A549 (cell line): ENCODE results near the gene TMEM191C. TPM values are rescaled to one million over a fixed set of nuclear protein-coding genes. Genes with fewer than 3 reads are reported as not detected.

ENCODE experiments used
- ATAC-seq, 2 experiments: fragments of 200-7000 bp in 1 of 2; fragments of >200 bp in 1 of 2; cut with Nextera tagmentation in 1 of 2; cut with Tn5 transposase in 1 of 2; 3 replicates each; pipeline versions ENCODE4 v1.8.0 to v1.9.1; 2018 to 2020; ENCODE audit warnings: mild to moderate bottlenecking in 1 of 2, moderate library complexity in 1 of 2
- CTCF ChIA-PET: fragments of 300-600 bp; sonication (Branson Sonifier 250); formaldehyde crosslinking; extraction: SDS; loops from one replicate; lab custom pipeline; 2021; ENCODE audit warnings: antibody characterized with exemption, inconsistent platforms; lab: Yijun Ruan, JAX
- POLR2A ChIA-PET: fragments of 350-600 bp; formaldehyde crosslinking; extraction: SDS; loops from one replicate; lab custom pipeline; 2021; ENCODE audit warnings: antibody characterized with exemption, inconsistent platforms; lab: Yijun Ruan, JAX
- DNase-seq, 2 experiments: peaks; one replicate each; pipeline versions ENCODE4 v3.0.0 to v3.0.0-alpha.2; 2011 to 2016; ENCODE audit warnings: low read depth in 1 of 2, low spot score in 1 of 2
- FAIRE-seq: peaks from 2 replicates; lab custom pipeline; 2011; peaks lifted over from hg19 to GRCh38; lab: Jason Lieb, UNC
- H3K27ac ChIP-seq, 2 experiments: fragments of >200 bp; sonication (Bioruptor Twin); formaldehyde crosslinking; 3 replicates each; pipeline ENCODE4 v1.5.1; 2016 to 2017
- H3K4me1 ChIP-seq: fragments of >200 bp; sonication (Bioruptor Twin); formaldehyde crosslinking; 3 replicates; pipeline ENCODE4 v1.6.1; 2016
- H3K4me2 ChIP-seq: fragments of >200 bp; sonication (Bioruptor Twin); formaldehyde crosslinking; 3 replicates; pipeline ENCODE4 v1.6.1; 2016
- H3K4me3 ChIP-seq: fragments of >200 bp; sonication (Bioruptor Twin); formaldehyde crosslinking; 3 replicates; pipeline ENCODE4 v1.5.1; 2016
- H3K9me3 ChIP-seq: fragments of >200 bp; sonication (Bioruptor Twin); formaldehyde crosslinking; 3 replicates; pipeline ENCODE4 v1.6.1; 2016
- ATOH8 ChIP-seq: fragments of 250-450 bp; sonication (Bioruptor Pico); IDR thresholded peaks from 2 replicates; pipeline ENCODE4 v1.5.0; 2020; ENCODE audit warnings: low read depth, mild to moderate bottlenecking, moderate library complexity
- BHLHE40 ChIP-seq: IDR thresholded peaks from 2 replicates; pipeline ENCODE4 v1.6.1; 2012; ENCODE audit warnings: low read depth, low read length, inconsistent platforms
- CEBPB ChIP-seq, 2 experiments: fragments of >200 bp in 1 of 2; sonication (Bioruptor Twin) in 1 of 2; formaldehyde crosslinking in 1 of 2; IDR thresholded peaks; 2 replicates each; pipeline ENCODE4 v1.6.1; 2012 to 2016
- E2F6 ChIP-seq: IDR thresholded peaks from 2 replicates; pipeline ENCODE4 v1.6.1; 2012; ENCODE audit warnings: low read depth, borderline replicate concordance
- HES2 ChIP-seq: fragments of >200 bp; sonication (Bioruptor Twin); formaldehyde crosslinking; IDR thresholded peaks from 2 replicates; pipeline ENCODE4 v1.6.1; 2016
- HOXB5 ChIP-seq: fragments of 250-450 bp; sonication (Bioruptor Pico); IDR thresholded peaks from 2 replicates; pipeline ENCODE4 v1.5.0; 2020; ENCODE audit warnings: mild to moderate bottlenecking, moderate library complexity
- KDM5A ChIP-seq: fragments of 200-600 bp; sonication (generic); IDR thresholded peaks from 2 replicates; pipeline ENCODE4 v1.6.1; 2016; ENCODE audit warnings: antibody characterized with exemption, mild to moderate bottlenecking
- MAFK ChIP-seq: fragments of 450-650 bp; IDR thresholded peaks from 2 replicates; pipeline ENCODE4 v1.6.1; 2014; ENCODE audit not compliant: partially characterized antibody
- MYC ChIP-seq: IDR thresholded peaks from 2 replicates; pipeline ENCODE4 v1.6.1; 2012; ENCODE audit warnings: mild to moderate bottlenecking, inconsistent platforms, low read length, improper control_type of control experiment, borderline replicate concordance
- NFE2L2 ChIP-seq: fragments of 150-350 bp; conservative IDR thresholded peaks from 2 replicates; pipeline ENCODE4 v1.6.1; 2014; ENCODE audit warnings: low read length
- PHF8 ChIP-seq: fragments of 200-600 bp; sonication (generic); IDR thresholded peaks from 2 replicates; pipeline ENCODE4 v1.6.1; 2016; ENCODE audit warnings: low read depth, mild to moderate bottlenecking, antibody characterized with exemption, moderate library complexity, borderline replicate concordance
- RAD21 ChIP-seq, 2 experiments: fragments of >200 bp in 1 of 2; sonication (Bioruptor Twin) in 1 of 2; formaldehyde crosslinking in 1 of 2; IDR thresholded peaks in 1 of 2; conservative IDR thresholded peaks in 1 of 2; 2 replicates in 1 of 2; 3 replicates in 1 of 2; pipeline ENCODE4 v1.6.1; 2012 to 2018; ENCODE audit warnings: inconsistent platforms in 1 of 2
- REST ChIP-seq: fragments of 200-600 bp; sonication (generic); IDR thresholded peaks from 2 replicates; pipeline ENCODE4 v1.6.1; 2016; ENCODE audit warnings: antibody characterized with exemption, mild to moderate bottlenecking, moderate library complexity
- SREBF2 ChIP-seq: fragments of 450-650 bp; IDR thresholded peaks from 2 replicates; pipeline ENCODE4 v1.6.1; 2014; ENCODE audit warnings: mild to moderate bottlenecking, moderate library complexity
- TP53 ChIP-seq: fragments of 250-450 bp; sonication (Bioruptor Pico); IDR thresholded peaks from 2 replicates; pipeline ENCODE4 v1.5.0; 2021; ENCODE audit warnings: mild to moderate bottlenecking, moderate library complexity
- USF2 ChIP-seq: fragments of 450-650 bp; IDR thresholded peaks from 2 replicates; pipeline ENCODE4 v1.6.1; 2014; ENCODE audit warnings: antibody characterized with exemption
- ZC3H11A ChIP-seq: fragments of 450-650 bp; IDR thresholded peaks from 2 replicates; pipeline ENCODE4 v1.6.1; 2014; ENCODE audit warnings: antibody characterized with exemption, mild to moderate bottlenecking
- ZFP36 ChIP-seq: fragments of 450-650 bp; IDR thresholded peaks from 2 replicates; pipeline ENCODE4 v1.6.1; 2014; ENCODE audit warnings: borderline replicate concordance; ENCODE audit not compliant: partially characterized antibody
- ZNF302 ChIP-seq: fragments of 250-450 bp; sonication (Bioruptor Pico); IDR thresholded peaks from 2 replicates; pipeline ENCODE4 v1.9.0; 2021; ENCODE audit warnings: inconsistent platforms, mild to moderate bottlenecking, moderate library complexity
- ZSCAN20 ChIP-seq: fragments of 250-450 bp; sonication (Bioruptor Pico); IDR thresholded peaks from 2 replicates; pipeline ENCODE4 v1.8.0; 2022; ENCODE audit warnings: mild to moderate bottlenecking, moderate library complexity
- WGBS: methylation state at CpG from one replicate; pipeline ENCODE4 v1.1.6; 2017; ENCODE audit errors: missing lambda C conversion rate; 5-methylcytosine and 5-hydroxymethylcytosine counted together
- polyA plus RNA-seq, 4 experiments: library from polyadenylated mRNA; depleted of rRNA in 3 of 4; stranded (reverse); fragments of >200 nt; fragmentation: RNase III in 1 of 4; extraction: RNeasy Plus Mini Kit Qiagen cat#74134 plus additional on column Dnase treatment in 1 of 4; gene quantifications; 2 replicates in 3 of 4; 3 replicates in 1 of 4; pipeline ENCODE4 v1.2.3, GENCODE V29; 2011 to 2017

TMEM191C gene
- polyA plus RNA-seq, 2 of the 4 experiments (the other 2 are of a cell fraction): 0.57 to 0.58 TPM

- ATAC-seq: no peak
- no peak for TF ChIP-seq ZSCAN20 (CRISPR knock-in tag)
- no peak for TF ChIP-seq HES2
- no peak for TF ChIP-seq ZFP36
- TF ChIP-seq NFE2L2: no peak
- TF ChIP-seq ZNF302 (CRISPR knock-in tag): no peak
- TF ChIP-seq SREBF2: no peak
- no peak for TF ChIP-seq ATOH8 (CRISPR knock-in tag)
- no peak for TF ChIP-seq TP53 (CRISPR knock-in tag)
- TF ChIP-seq MAFK: no peak
- TF ChIP-seq CEBPB (IDR thresholded peaks at IDR 0.05): no peak
- no peak for TF ChIP-seq KDM5A
- no peak for TF ChIP-seq PHF8
- TF ChIP-seq HOXB5: no peak
- TF ChIP-seq REST: no peak
- TF ChIP-seq, all 56 proteins: peak for 0
- no peak overlapping the region for H3K4me2 ChIP-seq
- WGBS: 89% methylated on average over 10 of the region's 23 CpGs
- POLR2A ChIA-PET: no interaction called here
- no peak overlapping the region for H3K4me3 ChIP-seq
- FAIRE-seq (no peak), DNase-seq (no peak)
- H3K9me3 ChIP-seq: no peaks in the 10 kb centered on the region
- H3K27ac ChIP-seq: no peak overlapping the region
- CTCF ChIA-PET: no interaction called here
- H3K4me1 ChIP-seq: no peaks in the 10 kb centered on the region
Observed at GRCh38 chr22:21449531-21450319, 17.5 kb upstream of the TMEM191C start.

GRCh38 chr22:21450320-21450831 is 16.8 kb upstream of the TMEM191C start:
- no peak for TF ChIP-seq ZNF302 (CRISPR knock-in tag)
- no peak for TF ChIP-seq MYC
- TF ChIP-seq E2F6: no peak
- TF ChIP-seq USF2: no peak
- TF ChIP-seq ATOH8 (CRISPR knock-in tag): no peak
- no peak for TF ChIP-seq KDM5A
- no peak for TF ChIP-seq BHLHE40
- no peak for TF ChIP-seq ZC3H11A
- TF ChIP-seq CEBPB (IDR thresholded peaks at IDR 0.05): no peak
- TF ChIP-seq RAD21 (conservative IDR thresholded peaks at IDR 0.05 in 1 of 2, IDR thresholded peaks at IDR 0.05 in 1 of 2): no peak
- CTCF ChIA-PET: no interaction called here
- no peak overlapping the region for H3K4me3 ChIP-seq
- ATAC-seq: no peak; a peak in 1 of 6 replicates
- no peak overlapping the region for H3K4me2 ChIP-seq
- WGBS: 62% methylated on average over 6 of the region's 19 CpGs
- DNase-seq: no peak
- POLR2A ChIA-PET: no interaction called here
- no peaks in the 10 kb centered on the region for H3K9me3 ChIP-seq
- FAIRE-seq: no peak
- no peak overlapping the region for H3K27ac ChIP-seq
- H3K4me1 ChIP-seq: no peaks in the 10 kb centered on the region
